GM10847 (cell line): Measurements from ENCODE around the gene PODXL.

Experiments used
- POLR2A ChIP-seq: IDR thresholded peaks from 2 replicates; pipeline ENCODE4 v1.6.1; 2011; ENCODE audit not compliant: insufficient read length; ENCODE audit errors: extremely low read depth

PODXL gene

DNA sequence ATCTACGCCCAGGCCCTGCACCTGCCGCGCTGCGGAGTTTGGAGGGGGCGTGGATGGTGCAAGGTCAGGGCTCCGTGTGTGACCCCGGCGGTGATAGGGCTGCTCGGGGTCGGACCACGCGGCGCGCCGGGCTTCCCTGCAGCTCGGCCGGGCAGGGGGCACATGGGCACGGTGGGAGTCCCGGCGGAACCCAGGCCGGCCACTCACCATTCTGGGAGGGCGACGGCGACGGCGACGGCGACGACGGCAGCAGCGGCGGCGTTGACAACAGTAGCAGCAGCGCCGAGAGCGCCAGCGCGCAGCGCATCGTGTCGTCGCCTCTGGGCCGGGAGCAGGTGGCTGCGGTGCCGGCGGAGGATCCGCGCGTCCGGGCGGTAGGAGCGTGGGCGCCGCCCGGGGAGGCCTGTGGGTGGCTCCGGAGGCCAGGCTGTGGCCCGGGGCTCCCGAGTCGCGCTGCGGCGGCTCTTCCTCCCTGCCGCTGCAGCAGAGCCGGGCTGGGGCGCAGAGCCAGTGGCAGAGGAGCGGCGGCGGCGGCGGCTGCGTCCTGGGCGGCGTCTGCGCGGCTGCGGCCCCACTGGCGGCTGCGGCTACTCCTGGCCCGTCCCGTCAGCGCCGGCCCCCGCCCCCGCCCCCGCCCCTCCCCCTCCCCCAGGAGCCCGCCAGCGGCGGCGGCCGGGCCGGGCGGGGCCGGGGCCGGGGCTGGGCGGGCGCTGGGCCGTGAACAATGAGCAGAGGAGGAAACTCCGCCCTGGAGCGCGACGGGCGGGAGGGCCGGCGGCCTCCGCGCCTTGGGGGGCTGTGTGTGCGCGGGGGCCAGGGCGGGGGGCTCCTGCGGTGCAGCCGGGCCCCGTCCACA lies at the start of gene PODXL:
TSS of gene PODXL (minus strand) at position 576 of the 856 bp plus-strand sequence. CDS start at position 307, 269 bp downstream.
- TF ChIP-seq POLR2A = no peak

DNA sequence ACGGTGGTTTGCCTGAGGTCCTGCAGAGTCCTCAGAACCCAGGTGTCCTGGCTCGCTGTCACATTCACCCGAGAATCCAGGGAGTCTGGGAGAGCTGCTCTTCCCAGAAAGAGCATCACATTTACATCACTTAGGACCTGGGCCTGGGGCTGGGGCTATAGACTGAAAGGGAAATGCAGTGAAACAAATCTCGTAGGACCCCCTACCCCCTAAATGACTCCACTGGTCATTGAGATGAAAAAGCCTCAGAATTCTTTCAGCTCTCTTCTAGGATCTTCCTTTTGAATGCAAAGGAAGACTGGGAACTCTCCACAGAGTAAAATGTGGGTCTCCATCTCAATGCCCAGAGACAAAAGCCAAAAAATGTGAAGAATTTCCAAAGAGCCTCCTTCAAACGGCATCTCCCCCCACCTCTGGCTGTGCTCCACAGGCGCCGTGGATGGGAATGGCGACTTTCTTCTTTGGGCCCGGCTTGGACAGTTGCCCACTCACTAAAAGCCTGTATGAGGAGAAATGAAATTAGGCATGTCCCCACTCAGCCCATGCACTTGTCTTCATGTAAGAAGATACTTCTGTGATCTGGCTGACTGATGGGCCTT lies 49.0 kb upstream of the PODXL start:
- no peak for TF ChIP-seq POLR2A

DNA sequence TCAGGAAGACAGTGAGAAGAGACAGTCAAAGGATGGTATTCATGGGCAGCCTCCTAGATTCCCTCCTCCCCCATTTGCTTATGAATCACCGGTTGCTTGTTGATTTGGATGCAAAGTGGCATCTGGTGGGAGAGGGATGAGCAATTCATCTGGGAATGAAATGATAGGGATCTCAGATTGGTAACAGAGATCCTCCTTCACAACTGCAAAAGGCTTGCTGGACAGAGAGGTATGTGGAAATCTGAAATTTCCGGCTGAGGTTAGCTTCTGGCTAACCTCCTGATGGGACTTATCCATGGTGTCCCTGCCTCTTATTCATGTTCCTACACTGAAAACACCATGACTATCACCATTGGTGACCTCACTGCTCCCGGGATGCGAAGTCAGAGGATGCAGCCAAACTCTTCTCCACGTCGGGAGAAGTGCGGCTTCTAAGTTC lies 48.4 kb upstream of the PODXL start:
- no peak for TF ChIP-seq POLR2A

DNA sequence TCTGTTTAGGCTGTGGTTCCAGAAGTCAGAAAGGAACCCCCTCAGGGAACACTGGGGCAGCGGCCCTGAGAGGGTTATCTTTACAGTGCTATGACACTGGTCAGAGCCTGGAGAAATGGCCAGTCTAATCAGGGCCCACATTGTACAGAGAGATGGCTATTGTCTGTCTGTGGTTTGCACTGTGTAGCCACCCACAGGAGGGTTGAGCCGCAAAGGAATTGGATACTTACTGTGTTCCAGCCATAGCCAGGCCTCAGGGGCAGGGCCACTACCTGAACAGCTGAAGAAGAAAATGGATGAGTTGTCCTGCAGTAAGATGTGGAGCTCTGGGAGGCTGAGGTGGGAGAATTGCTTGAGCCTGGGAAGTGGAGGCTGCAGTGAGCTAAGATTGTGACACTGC lies 47.5 kb upstream of the PODXL start:
- TF ChIP-seq POLR2A = no peak

DNA sequence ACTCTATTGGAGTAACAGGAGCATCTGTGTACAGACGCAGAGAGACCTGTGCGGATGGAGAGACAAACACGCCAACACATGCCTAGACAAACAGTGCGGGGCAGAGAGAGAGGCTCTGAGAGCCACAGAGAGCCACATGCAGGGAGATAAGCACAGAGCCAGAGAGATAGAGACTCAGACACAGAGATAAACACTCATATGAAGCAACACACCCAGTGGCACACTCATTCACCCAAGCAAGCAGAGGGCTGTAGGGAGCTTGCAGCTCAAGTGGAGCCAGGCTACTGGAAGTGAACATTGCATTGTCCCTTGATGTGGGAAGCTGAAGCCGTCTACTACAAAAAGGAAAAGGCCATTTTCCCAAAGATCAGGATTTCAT lies 46.6 kb upstream of the PODXL start:
- TF ChIP-seq POLR2A = no peak

DNA sequence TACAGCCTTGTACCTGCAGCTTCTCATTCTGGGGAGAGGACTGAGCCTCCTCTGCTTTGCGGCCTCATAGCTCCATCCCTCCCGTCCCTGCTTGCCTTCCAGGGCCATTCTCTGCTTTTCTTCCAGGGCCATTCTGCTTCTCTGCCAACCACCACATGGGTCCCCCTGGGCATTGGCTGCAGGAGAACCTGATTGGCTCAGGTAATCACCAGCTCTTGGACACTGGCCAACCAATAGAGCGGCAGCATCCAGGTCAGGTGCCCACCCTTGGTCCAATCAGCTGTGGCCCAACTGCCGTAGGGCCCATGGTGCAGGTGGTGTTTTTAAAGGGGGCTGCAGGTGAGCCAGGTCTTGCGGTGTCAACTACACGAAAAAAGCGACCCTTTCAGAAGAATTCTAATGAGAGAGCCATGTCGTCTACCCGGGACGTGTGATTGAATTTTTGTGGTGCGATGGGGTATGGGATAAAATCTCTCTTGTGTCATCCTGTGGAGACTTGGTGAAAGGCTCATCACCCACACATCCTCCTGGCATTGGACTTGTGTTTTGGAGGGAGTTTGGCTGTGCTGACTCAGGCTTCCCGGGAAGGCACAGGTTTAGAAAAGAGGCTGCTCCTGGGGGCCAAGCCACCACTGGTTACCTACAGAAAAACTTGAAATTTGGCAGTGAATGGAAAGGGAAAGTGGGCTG lies 46.0 kb upstream of the PODXL start:
- no peak for TF ChIP-seq POLR2A

DNA sequence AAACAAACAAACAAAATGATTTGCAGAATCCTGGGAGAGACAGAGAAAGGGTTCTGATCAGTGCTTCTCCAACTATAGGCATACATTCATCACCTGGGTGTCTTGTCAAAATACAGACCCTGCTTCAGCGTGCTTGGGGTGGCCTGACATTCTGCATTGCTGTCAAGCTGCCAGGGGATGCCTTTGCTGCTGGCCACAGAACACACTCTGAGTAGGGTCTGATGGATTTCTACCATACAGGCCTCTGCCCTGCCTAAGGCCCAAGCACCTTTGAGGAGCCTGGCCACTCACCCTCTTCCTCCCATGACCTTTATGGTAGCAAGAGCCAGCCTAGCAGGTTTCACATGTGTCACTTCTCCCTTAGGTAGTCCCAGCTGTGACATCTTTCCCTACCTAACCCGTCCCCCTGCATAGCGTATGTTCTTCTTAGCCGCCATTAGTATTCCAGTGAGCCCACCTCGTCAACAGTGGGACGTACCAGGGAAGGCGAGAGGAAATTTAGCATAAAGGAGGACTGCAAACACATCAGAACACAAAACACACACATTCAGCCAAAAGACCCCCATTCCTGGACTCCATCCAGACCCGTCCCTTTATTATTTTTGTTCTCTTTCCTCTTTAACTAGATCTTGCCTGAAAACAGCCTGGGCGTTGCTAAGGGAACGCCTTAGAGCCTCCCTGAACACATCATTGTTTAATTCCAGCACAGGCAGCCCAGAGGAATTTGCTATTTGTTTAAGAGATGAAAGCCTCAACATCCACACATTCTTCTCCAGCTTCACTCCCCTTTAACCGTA lies 43.9 kb upstream of the PODXL start:
- no peak for TF ChIP-seq POLR2A

DNA sequence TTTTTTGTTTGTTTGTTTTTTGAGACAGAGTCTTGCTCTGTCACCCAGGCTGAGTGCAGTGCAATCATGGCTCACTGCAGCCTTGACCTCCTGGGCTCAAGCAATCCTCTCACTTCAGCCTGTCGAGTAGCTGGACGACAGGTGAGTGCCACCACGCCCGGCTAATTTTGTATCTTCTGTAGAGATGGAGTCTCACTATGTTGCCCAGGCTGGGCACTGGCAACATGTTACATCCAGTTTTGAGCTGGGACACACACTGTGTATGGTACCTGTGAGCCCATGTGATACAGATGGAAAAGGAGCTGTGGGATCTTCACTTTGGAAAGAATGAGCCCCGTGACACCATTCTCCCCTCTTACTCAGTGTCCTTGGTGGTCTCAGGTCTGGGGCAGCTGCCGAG lies 40.4 kb upstream of the PODXL start:
- no peak for TF ChIP-seq POLR2A

DNA sequence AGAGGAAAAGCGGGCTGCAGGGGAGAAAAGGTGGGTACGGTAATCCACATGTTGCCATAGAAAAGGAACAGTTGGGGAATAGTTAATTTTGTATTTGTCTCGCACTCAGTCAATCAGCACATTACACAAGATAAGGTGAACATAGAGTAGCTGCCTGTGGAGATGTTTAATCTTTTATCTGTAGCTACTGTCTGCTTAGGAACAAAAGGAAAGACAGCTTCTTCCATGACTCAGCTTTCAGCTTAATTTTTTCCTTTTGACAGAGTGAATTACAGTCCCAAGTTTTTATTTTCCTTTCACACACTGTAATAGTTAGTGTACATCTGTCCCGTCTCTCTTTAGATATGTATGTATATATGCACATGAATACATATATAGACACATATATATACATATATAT lies 39.3 kb upstream of the PODXL start:
- no peak for TF ChIP-seq POLR2A

DNA sequence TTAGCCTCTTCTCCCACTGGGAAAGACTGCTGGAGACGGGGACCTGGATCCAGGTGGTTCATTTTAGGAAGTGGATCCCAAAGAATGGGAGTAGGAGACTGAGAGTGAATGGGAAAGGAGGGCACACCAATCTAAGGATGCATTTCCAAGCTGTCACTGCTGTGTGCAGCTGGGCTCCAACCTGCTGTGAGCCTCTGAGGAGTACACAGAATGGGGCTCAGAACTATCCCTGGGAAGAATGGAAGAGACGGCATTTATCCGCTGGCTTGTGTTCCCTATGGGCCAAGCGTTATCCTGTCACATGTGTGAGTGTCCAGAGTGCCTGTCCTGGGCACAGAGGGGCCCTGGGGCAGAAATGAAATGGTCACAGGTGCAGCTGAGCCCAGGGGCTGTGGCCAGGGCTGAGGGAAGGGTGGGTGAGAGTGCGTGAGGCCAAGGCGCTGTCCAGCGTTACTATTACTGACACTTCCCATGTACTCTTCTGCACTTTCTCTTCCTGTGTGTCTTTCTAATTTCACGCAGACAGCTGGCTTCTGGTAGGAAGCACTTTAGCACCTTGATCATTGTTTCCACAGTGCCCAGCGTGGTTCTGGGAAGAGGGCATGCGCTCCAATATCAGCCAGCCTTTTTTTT lies 35.4 kb upstream of the PODXL start:
- TF ChIP-seq POLR2A = no peak

DNA sequence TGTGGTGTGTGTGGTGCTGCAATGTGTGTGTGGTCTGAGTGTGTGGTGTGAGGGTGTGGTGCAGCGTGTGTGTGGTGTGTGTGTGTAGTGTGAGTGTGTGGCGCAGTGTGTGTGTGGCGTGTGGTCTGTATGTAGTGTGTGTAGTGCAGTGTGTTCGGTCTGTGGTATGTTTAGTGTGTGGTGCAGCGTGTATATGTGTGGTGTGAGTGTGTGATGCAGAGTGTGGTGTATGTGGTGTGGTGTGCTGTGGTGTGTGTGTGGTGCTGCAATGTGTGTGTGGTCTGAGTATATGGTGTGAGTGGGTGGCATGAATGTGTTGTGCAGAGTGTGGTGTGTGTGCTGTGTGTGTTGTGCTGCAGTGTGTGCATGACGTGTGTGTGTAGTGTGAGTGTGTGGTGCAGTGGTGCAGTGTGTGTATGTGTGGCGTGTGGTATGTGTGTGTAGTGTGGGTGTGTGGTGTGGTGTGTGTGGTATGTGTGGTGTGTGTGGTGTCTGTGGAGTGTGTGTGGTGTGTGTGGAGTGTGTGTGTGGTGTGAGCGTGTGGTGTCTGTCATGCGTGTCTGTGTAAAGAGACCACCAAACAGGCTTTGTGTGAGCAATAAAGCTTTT lies 31.0 kb upstream of the PODXL start:
- no peak for TF ChIP-seq POLR2A

DNA sequence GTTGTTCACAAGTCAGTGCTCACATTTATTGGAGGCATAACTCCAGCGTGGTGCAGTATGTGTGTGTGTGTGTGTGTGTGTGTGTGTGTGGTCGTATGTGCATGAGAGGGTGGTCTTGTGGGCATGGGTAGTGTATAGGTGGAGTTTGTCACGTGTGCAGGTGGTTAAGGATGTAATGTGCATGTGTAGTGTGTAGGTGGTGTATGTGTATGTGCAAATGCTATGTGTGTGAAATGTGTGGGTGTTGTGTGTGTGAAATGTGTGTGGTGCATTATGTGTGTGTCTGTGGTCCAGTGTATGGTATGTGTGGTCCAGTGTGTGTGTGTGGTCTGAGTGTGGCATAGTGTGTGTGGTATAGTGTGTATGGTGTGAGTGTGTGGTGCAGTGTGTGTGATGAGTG lies 30.3 kb upstream of the PODXL start:
- TF ChIP-seq POLR2A = no peak

DNA sequence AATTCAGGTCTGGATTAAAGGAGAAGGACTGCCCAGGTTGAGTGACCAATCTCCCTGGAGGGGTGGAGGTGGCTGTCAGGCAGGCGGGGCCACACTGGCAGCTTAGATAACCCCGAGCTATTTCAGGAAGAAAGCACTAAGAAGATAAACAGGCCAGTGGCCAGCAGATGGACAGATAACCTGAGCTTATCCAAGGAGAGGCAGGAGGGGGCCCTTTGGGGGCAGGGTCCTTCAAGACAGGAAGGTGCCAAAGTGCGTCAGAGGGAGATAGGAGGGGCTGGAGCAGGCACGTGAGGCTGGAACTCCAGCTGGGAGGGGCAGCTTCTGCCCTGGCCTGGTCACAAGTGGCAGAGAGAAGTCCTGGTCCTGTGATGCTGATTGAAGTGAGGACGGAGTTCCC lies 29.8 kb upstream of the PODXL start:
- TF ChIP-seq POLR2A = no peak

DNA sequence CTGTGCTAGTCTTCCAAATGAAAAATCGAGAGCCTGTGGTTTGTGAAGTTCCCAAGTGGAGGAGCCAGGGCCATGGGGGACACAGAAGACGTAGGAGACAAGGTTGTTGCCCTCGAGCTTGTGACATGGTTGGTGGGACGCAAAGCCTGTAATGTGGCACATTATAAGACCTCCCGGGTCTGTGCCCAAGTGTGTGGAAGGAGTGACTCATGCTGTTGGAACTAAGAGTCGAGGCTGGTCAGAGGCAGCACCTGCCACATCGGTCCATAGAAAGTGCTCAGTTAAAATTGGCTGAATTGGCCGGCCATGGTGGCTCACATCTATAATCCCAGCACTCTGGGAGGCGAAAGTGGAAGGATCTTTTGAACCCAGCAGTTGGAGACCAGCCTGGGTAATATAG lies 27.0 kb upstream of the PODXL start:
- TF ChIP-seq POLR2A = no peak

DNA sequence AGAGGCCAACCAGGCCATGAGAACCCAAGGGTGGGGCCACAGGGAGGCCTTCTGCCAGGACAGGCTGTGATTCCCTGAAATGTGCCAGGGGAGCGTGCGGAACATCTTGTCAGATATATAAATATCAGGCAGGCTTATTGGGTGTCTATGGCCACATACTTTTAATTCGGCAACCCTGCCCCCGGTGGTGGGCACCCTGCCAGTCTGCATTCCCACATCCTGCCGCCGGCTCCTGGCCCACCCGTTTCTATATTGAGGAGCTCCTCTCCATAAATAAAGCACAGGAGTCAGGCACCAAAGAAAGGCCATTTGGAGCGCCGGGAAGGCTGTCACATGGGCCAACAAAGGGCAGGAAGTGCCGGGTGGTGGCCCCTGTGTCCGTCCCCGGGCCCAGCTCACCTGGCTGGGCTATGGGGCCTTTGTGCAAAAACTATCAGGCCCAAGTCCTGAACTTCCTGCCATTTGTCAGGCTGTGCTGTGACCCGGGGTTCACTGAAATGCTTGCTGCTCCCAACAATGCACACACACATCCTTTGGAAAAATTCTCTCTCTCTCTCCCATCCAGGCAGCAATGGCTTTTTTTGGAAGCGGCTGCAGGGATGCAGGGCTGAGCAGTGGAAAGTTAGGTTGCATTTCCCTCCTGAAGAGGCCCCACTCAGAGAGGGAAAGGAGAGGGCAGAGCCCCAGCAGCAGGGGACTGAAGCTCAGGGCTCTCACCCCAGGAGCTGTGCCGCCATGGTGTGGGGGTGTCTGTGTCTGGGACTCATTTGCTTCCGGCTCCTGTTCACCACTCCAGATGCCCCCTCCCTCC lies 25.0 kb upstream of the PODXL start:
- no peak for TF ChIP-seq POLR2A
